T1000 (cell line): Measurements from ENCODE around the gene FSTL1.

Experiments used
- DNase-seq: peaks from one replicate; lab custom pipeline; 2025; ENCODE audit warnings: mixed read lengths; lab: John Stamatoyannopoulos, UW

FSTL1 gene

GRCh38 chr3:120440001-120440703 lies 10.6 kb downstream of the FSTL1 start:
- DNase-seq, result no peak

GRCh38 chr3:120438665-120439370 lies 12.0 kb downstream of the FSTL1 start:
- DNase-seq, result no peak

- DNase-seq, result no peak
Measured at GRCh38 chr3:120438216-120438615, 12.6 kb downstream of the FSTL1 start.

GRCh38 chr3:120437559-120437958 lies 13.2 kb downstream of the FSTL1 start:
- DNase-seq, result no peak

GRCh38 chr3:120436523-120437050 lies 14.2 kb downstream of the FSTL1 start:
- DNase-seq, result no peak

GRCh38 chr3:120435621-120436020 lies 15.2 kb downstream of the FSTL1 start:
- no peak for DNase-seq

GRCh38 chr3:120433662-120434331 lies 17.0 kb downstream of the FSTL1 start:
- no peak for DNase-seq

- peak; percentile 11 for DNase-seq
Measured at GRCh38 chr3:120432150-120432860, 18.5 kb downstream of the FSTL1 start.

GRCh38 chr3:120429921-120430361 lies 20.9 kb downstream of the FSTL1 start:
- DNase-seq, result no peak

GRCh38 chr3:120428924-120429323 lies 21.9 kb downstream of the FSTL1 start:
- DNase-seq, result no peak

- DNase-seq, result no peak
Measured at GRCh38 chr3:120427201-120427600, 23.6 kb downstream of the FSTL1 start.

- DNase-seq, result no peak
Measured at GRCh38 chr3:120425572-120426250, 25.1 kb downstream of the FSTL1 start.

- DNase-seq, result no peak
Measured at GRCh38 chr3:120424976-120425570, 25.7 kb downstream of the FSTL1 start.

- DNase-seq, result no peak
Measured at GRCh38 chr3:120424506-120424905, 26.3 kb downstream of the FSTL1 start.

GRCh38 chr3:120423432-120423831 lies 27.4 kb downstream of the FSTL1 start:
- DNase-seq, result no peak

- no peak for DNase-seq
Measured at GRCh38 chr3:120421926-120422325, 28.9 kb downstream of the FSTL1 start.

GRCh38 chr3:120420928-120421551 lies 29.8 kb downstream of the FSTL1 start:
- no peak for DNase-seq

- DNase-seq, result no peak
Measured at GRCh38 chr3:120420360-120420759, 30.4 kb downstream of the FSTL1 start.

GRCh38 chr3:120419797-120420196 lies 31.0 kb downstream of the FSTL1 start:
- DNase-seq, result no peak

GRCh38 chr3:120418866-120419490 lies 31.8 kb downstream of the FSTL1 start:
- no peak for DNase-seq
